ENCODE results near the gene GALE.
A peak's percentile ranks its signal among the peaks of the same experiment; 100 is the strongest.
"Not testable (repeated sequence)": the region's sequence is repeated elsewhere in the genome, so short reads cannot be mapped to it uniquely, and the experiment has no call there.

The GALE gene

GRCh38 chr1:23792151-23792945, 8.2 kb downstream of the GALE start:
- no peak for DNase-seq

- peak in 2 of 14 donors; percentile 13 to 31 for DNase-seq
These were observed 9.0 kb downstream of the GALE start for GRCh38 chr1:23791516-23792047.

GRCh38 chr1:23790696-23791515, 9.6 kb downstream of the GALE start, which contains the start of gene LYPLA2:
TSS of gene LYPLA2 (plus strand) at chr1:23791145. CDS start at chr1:23792683, 1,538 bp downstream.
- DNase-seq = peak; percentile 57 to 95 (median 90)

- no peak for DNase-seq
These were observed 11.9 kb downstream of the GALE start for GRCh38 chr1:23788695-23789094.

- DNase-seq = no peak
These were observed 12.9 kb downstream of the GALE start for GRCh38 chr1:23787701-23788100.

GRCh38 chr1:23784846-23785245, 15.7 kb downstream of the GALE start:
- no peak for DNase-seq

GRCh38 chr1:23783141-23783540, 17.4 kb downstream of the GALE start:
- DNase-seq = not testable (repeated sequence)

GRCh38 chr1:23779826-23780371, 20.7 kb downstream of the GALE start:
- no peak for DNase-seq

- peak in 13 of 14 donors; percentile 46 to 87 (median 71) for DNase-seq
These were observed 22.4 kb downstream of the GALE start, which contains the start of gene PITHD1 for GRCh38 chr1:23777979-23778814. TSS of gene PITHD1 (plus strand) at chr1:23778418. CDS start at chr1:23778516, 98 bp downstream.

- DNase-seq = no peak
These were observed 24.3 kb downstream of the GALE start for GRCh38 chr1:23776217-23776616.

GRCh38 chr1:23774174-23774880, 26.2 kb downstream of the GALE start:
- DNase-seq = no peak

GRCh38 chr1:23772854-23773242, 27.7 kb downstream of the GALE start:
- no peak for DNase-seq

- peak in 12 of 14 donors; percentile 29 to 80 (median 50) for DNase-seq
These were observed 28.3 kb downstream of the GALE start for GRCh38 chr1:23772049-23772853.

GRCh38 chr1:23768733-23769132, 31.8 kb downstream of the GALE start:
- no peak for DNase-seq

- no peak for DNase-seq
These were observed 37.4 kb downstream of the GALE start for GRCh38 chr1:23763041-23763577.

- DNase-seq = peak in 10 of 14 donors; percentile 14 to 49 (median 28)
These were observed 41.3 kb downstream of the GALE start for GRCh38 chr1:23759277-23759676.

- DNase-seq = no peak
These were observed 42.7 kb downstream of the GALE start for GRCh38 chr1:23757812-23758211.

- DNase-seq = peak in 1 of 14 donors; percentile 21
These were observed 43.9 kb downstream of the GALE start for GRCh38 chr1:23756676-23757075.

GRCh38 chr1:23752909-23753308, 47.6 kb downstream of the GALE start:
- DNase-seq = no peak

GRCh38 chr1:23751815-23752200, 48.7 kb downstream of the GALE start:
- DNase-seq = no peak
